Astrocyte (in vitro differentiated cells and primary cell): Measurements from ENCODE around the gene ACP5. TPM values are rescaled to one million over a fixed set of nuclear protein-coding genes. Genes with fewer than 3 reads are reported as not detected.
A peak's percentile ranks its signal among the peaks of the same experiment; 100 is the strongest.

Experiments used
- DNase-seq: peaks from one replicate; pipeline ENCODE4 v3.0.0-alpha.2; 2010; ENCODE audit warnings: low read depth
- FAIRE-seq: peaks from 2 replicates; lab custom pipeline; 2011; peaks lifted over from hg19 to GRCh38; lab: Jason Lieb, UNC
- H2AFZ ChIP-seq: 2 replicates; pipeline ENCODE4 v1.6.0; 2012; ENCODE audit warnings: low read depth, low read length, inconsistent platforms
- H3K27ac ChIP-seq: 2 replicates; pipeline ENCODE4 v1.5.1; 2011; ENCODE audit warnings: low read depth, low read length, inconsistent platforms
- H3K27me3 ChIP-seq: 2 replicates; pipeline ENCODE4 v1.6.0; 2011; ENCODE audit warnings: low read length, inconsistent platforms; ENCODE audit not compliant: insufficient read depth
- H3K36me3 ChIP-seq: 2 replicates; pipeline ENCODE4 v1.5.1; 2011; ENCODE audit warnings: low read length, inconsistent platforms; ENCODE audit not compliant: insufficient read depth
- H3K4me1 ChIP-seq: 2 replicates; pipeline ENCODE4 v1.5.1; 2011; ENCODE audit warnings: low read length, inconsistent platforms; ENCODE audit not compliant: insufficient read depth
- H3K4me2 ChIP-seq: 2 replicates; pipeline ENCODE4 v1.6.0; 2012; ENCODE audit warnings: low read length, inconsistent platforms
- H3K4me3 ChIP-seq: 2 replicates; pipeline ENCODE4 v1.5.1; 2011; ENCODE audit warnings: low read depth, mild to moderate bottlenecking, low read length, inconsistent platforms; ENCODE audit not compliant: insufficient read depth
- H3K79me2 ChIP-seq: 2 replicates; pipeline ENCODE4 v1.6.0; 2012; ENCODE audit warnings: mild to moderate bottlenecking, low read length, inconsistent platforms; ENCODE audit not compliant: insufficient read depth
- H3K9ac ChIP-seq: 2 replicates; pipeline ENCODE4 v1.6.0; 2012; ENCODE audit warnings: mild to moderate bottlenecking, low read length, inconsistent platforms
- H3K9me3 ChIP-seq: 2 replicates; pipeline ENCODE4 v1.5.1; 2012; ENCODE audit warnings: low read depth, mild to moderate bottlenecking, low read length, inconsistent platforms; ENCODE audit not compliant: insufficient read depth
- H4K20me1 ChIP-seq: 2 replicates; pipeline ENCODE4 v1.6.0; 2012; ENCODE audit warnings: low read length, inconsistent platforms; ENCODE audit not compliant: insufficient read depth
- H3K27ac Mint-ChIP-seq: one replicate; pipeline ENCODE4 v1.8.0; 2021; ENCODE audit warnings: mild to moderate bottlenecking, mixed read lengths; ENCODE audit not compliant: unreplicated experiment
- H3K27me3 Mint-ChIP-seq: one replicate; pipeline ENCODE4 v1.8.0; 2021; ENCODE audit warnings: low read depth, mixed read lengths; ENCODE audit not compliant: unreplicated experiment
- H3K36me3 Mint-ChIP-seq: one replicate; pipeline ENCODE4 v1.8.0; 2021; ENCODE audit warnings: low read depth, mixed read lengths; ENCODE audit not compliant: unreplicated experiment
- H3K4me1 Mint-ChIP-seq: one replicate; pipeline ENCODE4 v1.8.0; 2021; ENCODE audit warnings: low read depth, mixed read lengths; ENCODE audit not compliant: unreplicated experiment
- H3K4me3 Mint-ChIP-seq: one replicate; pipeline ENCODE4 v1.8.0; 2021; ENCODE audit warnings: mild to moderate bottlenecking, moderate library complexity, mixed read lengths; ENCODE audit not compliant: unreplicated experiment
- H3K9me3 Mint-ChIP-seq: one replicate; pipeline ENCODE4 v1.8.0; 2021; ENCODE audit warnings: mild to moderate bottlenecking, mixed read lengths; ENCODE audit not compliant: unreplicated experiment
- CTCF ChIP-seq: IDR thresholded peaks from 2 replicates; pipeline ENCODE4 v1.5.1; 2011; ENCODE audit warnings: low read depth, mild to moderate bottlenecking, inconsistent platforms, low read length, moderate library complexity; ENCODE audit not compliant: insufficient read depth
- EZH2 ChIP-seq: IDR thresholded peaks from 2 replicates; pipeline ENCODE4 v1.6.1; 2012; ENCODE audit warnings: mild to moderate bottlenecking, low read length, inconsistent platforms; ENCODE audit not compliant: insufficient read depth
- total RNA-seq: library from RNA; stranded (reverse); gene quantifications from 2 replicates; pipeline ENCODE4 v1.2.1, GENCODE V29; 2021

ACP5 gene
- total RNA-seq, 1 donor from 2014 or later: not detected

- Histone ChIP-seq H3K27ac (no peak overlapping the region), H3K9ac (no peak overlapping the region), H4K20me1 (no peaks in the 10 kb centered on the region), H3K9me3 (no peaks in the 10 kb centered on the region), H3K79me2 (no peaks in the 10 kb centered on the region), H3K4me1 (peaks cover 3% of the 10 kb centered on the region), H3K4me2 (no peak overlapping the region), H3K27me3 (no peaks in the 10 kb centered on the region), H3K36me3 (no peaks in the 10 kb centered on the region), H2AFZ (no peak overlapping the region), H3K4me3 (no peak overlapping the region)
- FAIRE-seq (no peak), DNase-seq (no peak)
- peaks cover 5% of the 10 kb centered on the region for H3K4me1 Mint-ChIP-seq
- no peak overlapping the region for H3K27ac Mint-ChIP-seq
- TF ChIP-seq EZH2 (no peak), CTCF (no peak)
- H3K9me3 Mint-ChIP-seq: peaks cover 1% of the 10 kb centered on the region
- H3K27me3 Mint-ChIP-seq: peaks cover 6% of the 10 kb centered on the region
- H3K36me3 Mint-ChIP-seq: no peaks in the 10 kb centered on the region
- no peak overlapping the region for H3K4me3 Mint-ChIP-seq
Observed at GRCh38 chr19:11586331-11586730, 8.9 kb upstream of the ACP5 start.

- Histone ChIP-seq H4K20me1 (no peaks in the 10 kb centered on the region), H3K9me3 (no peaks in the 10 kb centered on the region), H3K36me3 (no peaks in the 10 kb centered on the region), H3K27ac (no peak overlapping the region), H3K4me1 (peaks cover 3% of the 10 kb centered on the region), H3K4me2 (peak overlapping the region; percentile 59), H3K9ac (no peak overlapping the region), H3K4me3 (no peak overlapping the region), H3K79me2 (no peaks in the 10 kb centered on the region), H3K27me3 (no peaks in the 10 kb centered on the region), H2AFZ (no peak overlapping the region)
- Mint-ChIP-seq H3K27ac (no peak overlapping the region), H3K27me3 (peaks cover 6% of the 10 kb centered on the region), H3K4me1 (peaks cover 11% of the 10 kb centered on the region), H3K36me3 (no peaks in the 10 kb centered on the region), H3K4me3 (peak overlapping the region; percentile 48), H3K9me3 (peaks cover 2% of the 10 kb centered on the region)
- DNase-seq (peak; percentile 16), FAIRE-seq (no peak)
- no peak for TF ChIP-seq EZH2
- TF ChIP-seq CTCF: no peak
Observed at GRCh38 chr19:11581740-11582139, 4.3 kb upstream of the ACP5 start.

- FAIRE-seq: no peak
- Histone ChIP-seq H3K4me1 (peaks cover 3% of the 10 kb centered on the region), H3K4me3 (no peak overlapping the region), H3K9ac (no peak overlapping the region), H4K20me1 (no peaks in the 10 kb centered on the region), H3K27ac (no peak overlapping the region), H3K4me2 (no peak overlapping the region), H3K9me3 (no peaks in the 10 kb centered on the region), H3K79me2 (no peaks in the 10 kb centered on the region), H3K36me3 (no peaks in the 10 kb centered on the region), H2AFZ (no peak overlapping the region), H3K27me3 (no peaks in the 10 kb centered on the region)
- H3K4me3 Mint-ChIP-seq: no peak overlapping the region
- DNase-seq: no peak
- TF ChIP-seq CTCF: no peak
- TF ChIP-seq EZH2: no peak
- peaks cover 11% of the 10 kb centered on the region for H3K4me1 Mint-ChIP-seq
- H3K36me3 Mint-ChIP-seq: no peaks in the 10 kb centered on the region
- H3K27ac Mint-ChIP-seq: no peak overlapping the region
- H3K9me3 Mint-ChIP-seq: peaks cover 2% of the 10 kb centered on the region
- peaks cover 4% of the 10 kb centered on the region for H3K27me3 Mint-ChIP-seq
Observed at GRCh38 chr19:11580116-11580515, 2.7 kb upstream of the ACP5 start.
